Measurements from ENCODE around the gene XPR1.

GRCh38 chr1:180884588-180885300 lies 252.9 kb downstream of the XPR1 start:
- no peak for TF ChIP-seq CTCF (IDR thresholded peaks at IDR 0.05)
- TF ChIP-seq EP300 (IDR thresholded peaks at IDR 0.05) = no peak
